ENCODE measurements around the gene DYNC2H1. TPM values are rescaled to one million over a fixed set of nuclear protein-coding genes. Genes with fewer than 3 reads are reported as not detected.

The DYNC2H1 gene
- total RNA-seq, 1 donor from 2014 or later = 61.1 TPM

DNA sequence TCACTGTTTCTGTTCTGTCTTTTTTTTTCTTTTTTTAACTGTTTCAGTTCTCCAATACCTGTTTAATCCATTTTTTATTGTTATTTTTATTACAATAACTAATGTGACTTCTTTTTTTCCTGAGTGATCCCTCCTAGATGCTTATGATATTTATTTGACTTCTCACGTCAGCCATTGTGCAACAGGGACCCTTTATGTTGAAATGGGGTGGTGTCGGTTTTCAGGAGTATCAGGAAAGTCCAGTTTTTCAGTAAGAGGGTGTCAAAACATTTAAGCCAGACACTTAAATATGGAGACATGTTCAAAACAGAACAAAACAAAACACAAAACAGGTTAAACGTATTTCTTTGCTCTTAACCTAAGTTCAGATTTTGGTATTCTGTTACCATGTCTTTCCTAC lies 418.8 kb downstream of the DYNC2H1 start:
- Histone ChIP-seq H4K20me1 (ENCODE audit: low read depth) (no peaks in the 10 kb centered on the region), H2AFZ (replicated peaks) (no peak overlapping the region), H3K9ac (no peak overlapping the region), H3K9me3 (ENCODE audit: low read depth) (no peaks in the 10 kb centered on the region), H3K4me3 (no peak overlapping the region), H3K27ac (no peak overlapping the region), H3F3A (ENCODE audit: low read depth) (no peaks in the 10 kb centered on the region), H3K79me2 (ENCODE audit: low read depth) (no peaks in the 10 kb centered on the region), H3K27me3 (no peaks in the 10 kb centered on the region), H3K36me3 (no peaks in the 10 kb centered on the region), H3K4me2 (no peak overlapping the region), H3K4me1 (peaks cover 13% of the 10 kb centered on the region)
- Mint-ChIP-seq H3K27me3 (ENCODE audit: insufficient read depth, low read depth) (no peaks in the 10 kb centered on the region), H3K4me3 (no peak overlapping the region), H3K4me1 (peaks cover 10% of the 10 kb centered on the region), H3K9me3 (no peaks in the 10 kb centered on the region), H3K27ac (no peak overlapping the region), H3K36me3 (no peaks in the 10 kb centered on the region)
- no peak for DNase-seq (ENCODE audit: low spot score)
- TF ChIP-seq EZH2phosphoT487 (IDR thresholded peaks at IDR 0.05) (no peak), CTCF (IDR thresholded peaks at IDR 0.05) (no peak), EZH2 (IDR thresholded peaks at IDR 0.05) (no peak)

- Mint-ChIP-seq H3K9me3 (no peaks in the 10 kb centered on the region), H3K27me3 (ENCODE audit: insufficient read depth, low read depth) (no peaks in the 10 kb centered on the region), H3K4me3 (no peak overlapping the region), H3K27ac (no peak overlapping the region), H3K4me1 (peaks cover 10% of the 10 kb centered on the region), H3K36me3 (no peaks in the 10 kb centered on the region)
- no peaks in the 10 kb centered on the region for H3K27me3 ChIP-seq
- no peak for DNase-seq (ENCODE audit: low spot score)
- no peak overlapping the region for H3K9ac ChIP-seq
- peaks cover 13% of the 10 kb centered on the region for H3K4me1 ChIP-seq
- no peaks in the 10 kb centered on the region for H3K36me3 ChIP-seq
- no peak overlapping the region for H3K27ac ChIP-seq
- no peaks in the 10 kb centered on the region for H4K20me1 ChIP-seq (ENCODE audit: low read depth)
- no peak overlapping the region for H3K4me3 ChIP-seq
- TF ChIP-seq EZH2 (IDR thresholded peaks at IDR 0.05) = no peak
- no peak for TF ChIP-seq EZH2phosphoT487 (IDR thresholded peaks at IDR 0.05)
- TF ChIP-seq CTCF (IDR thresholded peaks at IDR 0.05) = no peak
- no peaks in the 10 kb centered on the region for H3F3A ChIP-seq (ENCODE audit: low read depth)
- peak overlapping the region; percentile 20 for H3K4me2 ChIP-seq
- peak overlapping the region; percentile 67 for H2AFZ ChIP-seq (replicated peaks)
- no peaks in the 10 kb centered on the region for H3K79me2 ChIP-seq (ENCODE audit: low read depth)
- H3K9me3 ChIP-seq (ENCODE audit: low read depth) = no peaks in the 10 kb centered on the region
These were observed 419.4 kb downstream of the DYNC2H1 start for GRCh38 chr11:103528596-103528995.

DNA sequence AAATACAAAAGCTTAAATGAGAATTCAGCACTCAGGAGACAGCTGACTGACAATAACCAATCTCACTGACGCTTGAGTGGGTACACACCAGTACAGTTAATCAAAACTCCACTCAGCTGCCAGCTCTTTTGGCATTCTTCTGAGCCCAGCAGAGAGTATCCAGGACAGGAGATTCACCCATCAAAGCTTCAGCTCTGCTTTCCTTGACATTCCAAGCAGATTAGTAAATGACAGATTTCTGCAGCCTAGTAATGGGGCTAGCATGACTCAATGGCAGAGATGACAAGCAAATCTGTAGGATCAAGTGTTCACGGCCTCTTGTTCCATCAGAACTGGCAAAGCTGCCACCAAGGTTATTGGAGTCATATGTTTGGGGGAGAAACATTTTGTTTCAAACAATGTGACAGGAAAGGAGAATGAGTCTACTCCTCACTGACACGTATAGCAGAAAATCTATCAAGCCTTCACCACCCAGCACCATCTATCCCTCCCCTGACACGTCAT lies 420.0 kb downstream of the DYNC2H1 start:
- Mint-ChIP-seq H3K4me1 (peaks cover 10% of the 10 kb centered on the region), H3K9me3 (no peaks in the 10 kb centered on the region), H3K27me3 (ENCODE audit: insufficient read depth, low read depth) (no peaks in the 10 kb centered on the region), H3K27ac (no peak overlapping the region), H3K4me3 (no peak overlapping the region), H3K36me3 (no peaks in the 10 kb centered on the region)
- H3K9me3 ChIP-seq (ENCODE audit: low read depth) = no peaks in the 10 kb centered on the region
- H2AFZ ChIP-seq (replicated peaks) = peak overlapping the region; percentile 67
- no peak overlapping the region for H3K4me3 ChIP-seq
- no peaks in the 10 kb centered on the region for H3K79me2 ChIP-seq (ENCODE audit: low read depth)
- TF ChIP-seq EZH2phosphoT487 (IDR thresholded peaks at IDR 0.05) (no peak), CTCF (IDR thresholded peaks at IDR 0.05) (no peak), EZH2 (IDR thresholded peaks at IDR 0.05) (no peak)
- H3K9ac ChIP-seq = no peak overlapping the region
- peak overlapping the region; percentile 20 for H3K4me2 ChIP-seq
- H3F3A ChIP-seq (ENCODE audit: low read depth) = no peaks in the 10 kb centered on the region
- no peak overlapping the region for H3K27ac ChIP-seq
- H4K20me1 ChIP-seq (ENCODE audit: low read depth) = no peaks in the 10 kb centered on the region
- DNase-seq (ENCODE audit: low spot score) = peak; percentile 28
- no peaks in the 10 kb centered on the region for H3K36me3 ChIP-seq
- no peaks in the 10 kb centered on the region for H3K27me3 ChIP-seq
- H3K4me1 ChIP-seq = peaks cover 13% of the 10 kb centered on the region

Small RNAs within 50 kb of the gene (small RNA-seq; reads per million reads assigned to genes)
- gene AP003461.1 = not detected

Other genes with a start within 250 kb of the DYNC2H1 start
- gene MMP12, start 234.4 kb upstream of the DYNC2H1 start, total RNA-seq (ENCODE audit: low replicate concordance) = not detected in 2 replicates
- gene MMP13, start 153.7 kb upstream of the DYNC2H1 start, total RNA-seq (ENCODE audit: low replicate concordance) = not detected in 2 replicates
- gene DCUN1D5, start 17.3 kb upstream of the DYNC2H1 start, total RNA-seq (ENCODE audit: low replicate concordance) = 75.9 and 77.1 TPM in 2 replicates